Measurements from ENCODE around the gene NDUFAF3.

- TF ChIP-seq, protein P1, sequence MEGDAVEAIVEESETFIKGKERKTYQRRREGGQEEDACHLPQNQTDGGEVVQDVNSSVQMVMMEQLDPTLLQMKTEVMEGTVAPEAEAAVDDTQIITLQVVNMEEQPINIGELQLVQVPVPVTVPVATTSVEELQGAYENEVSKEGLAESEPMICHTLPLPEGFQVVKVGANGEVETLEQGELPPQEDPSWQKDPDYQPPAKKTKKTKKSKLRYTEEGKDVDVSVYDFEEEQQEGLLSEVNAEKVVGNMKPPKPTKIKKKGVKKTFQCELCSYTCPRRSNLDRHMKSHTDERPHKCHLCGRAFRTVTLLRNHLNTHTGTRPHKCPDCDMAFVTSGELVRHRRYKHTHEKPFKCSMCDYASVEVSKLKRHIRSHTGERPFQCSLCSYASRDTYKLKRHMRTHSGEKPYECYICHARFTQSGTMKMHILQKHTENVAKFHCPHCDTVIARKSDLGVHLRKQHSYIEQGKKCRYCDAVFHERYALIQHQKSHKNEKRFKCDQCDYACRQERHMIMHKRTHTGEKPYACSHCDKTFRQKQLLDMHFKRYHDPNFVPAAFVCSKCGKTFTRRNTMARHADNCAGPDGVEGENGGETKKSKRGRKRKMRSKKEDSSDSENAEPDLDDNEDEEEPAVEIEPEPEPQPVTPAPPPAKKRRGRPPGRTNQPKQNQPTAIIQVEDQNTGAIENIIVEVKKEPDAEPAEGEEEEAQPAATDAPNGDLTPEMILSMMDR (IDR thresholded peaks at IDR 0.05) = no peak
- TF ChIP-seq EZH2 (IDR thresholded peaks at IDR 0.05; ENCODE audit: borderline replicate concordance, insufficient read depth, low read depth, low read length, poor library complexity, severe bottlenecking) = no peak
These were observed 23.9 kb upstream of the NDUFAF3 start for GRCh38 chr3:48997714-48998637.
